Parathyroid adenoma (tissue), 2 donors: Measurements from ENCODE around the gene TFCP2L1.

Experiments used
- H2AFZ ChIP-seq: fragments of 300-600 bp; sonication (generic); one replicate; pipeline ENCODE4 v1.7.0; 2017; ENCODE audit warnings: antibody characterized with exemption, mild to moderate bottlenecking
- H3K27ac ChIP-seq: fragments of 300-600 bp; sonication (generic); one replicate; pipeline ENCODE4 v1.7.0; 2017
- H3K27me3 ChIP-seq: fragments of 300-600 bp; sonication (generic); one replicate; pipeline ENCODE4 v1.7.0; 2017; ENCODE audit warnings: low read length; ENCODE audit not compliant: control insufficient read depth, insufficient read depth
- H3K36me3 ChIP-seq: fragments of 300-600 bp; sonication (generic); one replicate; pipeline ENCODE4 v1.7.0; 2017; ENCODE audit warnings: low read length; ENCODE audit not compliant: control insufficient read depth, insufficient read depth
- H3K4me1 ChIP-seq: fragments of 300-600 bp; sonication (generic); one replicate; pipeline ENCODE4 v1.7.0; 2017; ENCODE audit warnings: control low read depth
- H3K4me2 ChIP-seq: fragments of 300-600 bp; sonication (generic); one replicate; pipeline ENCODE4 v1.7.0; 2017; ENCODE audit warnings: low read length
- H3K4me3 ChIP-seq: fragments of 300-600 bp; sonication (generic); one replicate; pipeline ENCODE4 v1.7.0; 2017; ENCODE audit warnings: low read depth, low read length
- H3K79me2 ChIP-seq: fragments of 300-600 bp; sonication (generic); one replicate; pipeline ENCODE4 v1.7.0; 2017; ENCODE audit warnings: control low read depth
- H3K9ac ChIP-seq: fragments of 300-600 bp; sonication (generic); one replicate; pipeline ENCODE4 v1.7.0; 2017; ENCODE audit warnings: mild to moderate bottlenecking
- H3K9me3 ChIP-seq: fragments of 300-600 bp; sonication (generic); one replicate; pipeline ENCODE4 v1.7.0; 2017; ENCODE audit warnings: low read length; ENCODE audit not compliant: control insufficient read depth
- TF ChIP-seq, protein P1 (sequence below): fragments of 300-600 bp; sonication (generic); IDR thresholded peaks from one replicate; pipeline ENCODE4 v1.7.0; 2017; ENCODE audit warnings: antibody characterized with exemption, mild to moderate bottlenecking
- donor health status: primary hyperparathyroidism.

Gene TFCP2L1

DNA sequence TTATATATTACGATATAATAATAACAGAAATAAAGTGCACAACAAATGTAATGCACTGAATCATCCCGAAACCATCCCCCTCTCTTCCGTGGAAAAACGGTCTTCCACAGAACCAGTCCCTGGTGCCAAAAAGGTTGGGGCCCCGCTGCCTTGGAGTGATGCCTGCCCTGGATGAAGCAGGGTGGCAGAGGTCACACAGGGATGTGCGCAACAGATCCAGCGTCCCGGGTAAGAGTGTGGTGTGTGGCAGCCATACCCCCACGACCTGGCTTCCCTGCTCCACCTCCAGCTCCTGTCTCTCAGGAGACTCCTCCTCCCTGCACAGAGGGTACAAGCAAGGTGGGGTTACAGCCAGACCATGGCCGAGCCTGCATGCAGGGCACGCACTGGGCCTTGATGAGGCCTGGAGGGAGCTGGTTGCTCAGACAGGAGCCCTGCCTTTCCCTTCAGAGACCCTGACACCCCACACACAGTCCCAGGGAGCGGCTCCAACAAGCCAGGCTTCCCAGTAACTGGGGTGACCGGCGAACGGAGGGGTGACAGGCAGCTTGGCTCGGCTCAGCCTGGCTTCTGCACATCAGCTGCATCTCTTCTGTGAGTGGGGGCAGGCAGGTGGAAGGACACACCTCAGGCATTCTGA is 41.1 kb downstream of the TFCP2L1 start:
- TF ChIP-seq, protein P1, sequence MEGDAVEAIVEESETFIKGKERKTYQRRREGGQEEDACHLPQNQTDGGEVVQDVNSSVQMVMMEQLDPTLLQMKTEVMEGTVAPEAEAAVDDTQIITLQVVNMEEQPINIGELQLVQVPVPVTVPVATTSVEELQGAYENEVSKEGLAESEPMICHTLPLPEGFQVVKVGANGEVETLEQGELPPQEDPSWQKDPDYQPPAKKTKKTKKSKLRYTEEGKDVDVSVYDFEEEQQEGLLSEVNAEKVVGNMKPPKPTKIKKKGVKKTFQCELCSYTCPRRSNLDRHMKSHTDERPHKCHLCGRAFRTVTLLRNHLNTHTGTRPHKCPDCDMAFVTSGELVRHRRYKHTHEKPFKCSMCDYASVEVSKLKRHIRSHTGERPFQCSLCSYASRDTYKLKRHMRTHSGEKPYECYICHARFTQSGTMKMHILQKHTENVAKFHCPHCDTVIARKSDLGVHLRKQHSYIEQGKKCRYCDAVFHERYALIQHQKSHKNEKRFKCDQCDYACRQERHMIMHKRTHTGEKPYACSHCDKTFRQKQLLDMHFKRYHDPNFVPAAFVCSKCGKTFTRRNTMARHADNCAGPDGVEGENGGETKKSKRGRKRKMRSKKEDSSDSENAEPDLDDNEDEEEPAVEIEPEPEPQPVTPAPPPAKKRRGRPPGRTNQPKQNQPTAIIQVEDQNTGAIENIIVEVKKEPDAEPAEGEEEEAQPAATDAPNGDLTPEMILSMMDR = no peak
- H3K79me2 ChIP-seq = no peaks in the 10 kb centered on the region
- no peak overlapping the region for H3K4me3 ChIP-seq
- H2AFZ ChIP-seq = no peak overlapping the region
- no peaks in the 10 kb centered on the region for H3K4me1 ChIP-seq
- H3K9ac ChIP-seq = no peak overlapping the region
- no peak overlapping the region for H3K4me2 ChIP-seq
- H3K9me3 ChIP-seq = no peaks in the 10 kb centered on the region
- H3K36me3 ChIP-seq = no peaks in the 10 kb centered on the region
- no peak overlapping the region for H3K27ac ChIP-seq
- no peaks in the 10 kb centered on the region for H3K27me3 ChIP-seq

DNA sequence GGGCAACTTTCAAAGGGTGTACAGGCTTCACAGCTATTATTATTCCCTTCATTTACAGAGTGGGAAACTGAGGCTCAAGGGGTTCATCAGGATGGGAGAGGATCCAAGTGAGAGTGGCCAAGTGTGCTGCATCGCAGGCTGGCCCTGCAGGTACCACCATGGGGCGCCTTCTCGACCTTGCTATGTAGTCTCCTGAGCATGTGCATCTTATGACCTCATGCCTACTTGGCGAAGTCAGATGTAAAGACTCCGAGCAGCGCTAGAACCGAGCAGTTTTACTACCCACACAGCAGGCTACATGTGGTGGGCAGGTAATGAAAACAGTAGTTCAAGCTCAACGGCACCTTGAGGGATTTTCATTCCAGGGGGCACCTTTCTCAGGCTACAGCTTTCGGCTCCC is 42.0 kb downstream of the TFCP2L1 start:
- no peak overlapping the region for H2AFZ ChIP-seq
- TF ChIP-seq, protein P1 = no peak
- H3K9ac ChIP-seq = no peak overlapping the region
- H3K36me3 ChIP-seq = no peaks in the 10 kb centered on the region
- no peaks in the 10 kb centered on the region for H3K9me3 ChIP-seq
- H3K4me2 ChIP-seq = no peak overlapping the region
- H3K4me1 ChIP-seq = no peaks in the 10 kb centered on the region
- H3K79me2 ChIP-seq = no peaks in the 10 kb centered on the region
- no peak overlapping the region for H3K27ac ChIP-seq
- no peak overlapping the region for H3K4me3 ChIP-seq
- no peaks in the 10 kb centered on the region for H3K27me3 ChIP-seq

DNA sequence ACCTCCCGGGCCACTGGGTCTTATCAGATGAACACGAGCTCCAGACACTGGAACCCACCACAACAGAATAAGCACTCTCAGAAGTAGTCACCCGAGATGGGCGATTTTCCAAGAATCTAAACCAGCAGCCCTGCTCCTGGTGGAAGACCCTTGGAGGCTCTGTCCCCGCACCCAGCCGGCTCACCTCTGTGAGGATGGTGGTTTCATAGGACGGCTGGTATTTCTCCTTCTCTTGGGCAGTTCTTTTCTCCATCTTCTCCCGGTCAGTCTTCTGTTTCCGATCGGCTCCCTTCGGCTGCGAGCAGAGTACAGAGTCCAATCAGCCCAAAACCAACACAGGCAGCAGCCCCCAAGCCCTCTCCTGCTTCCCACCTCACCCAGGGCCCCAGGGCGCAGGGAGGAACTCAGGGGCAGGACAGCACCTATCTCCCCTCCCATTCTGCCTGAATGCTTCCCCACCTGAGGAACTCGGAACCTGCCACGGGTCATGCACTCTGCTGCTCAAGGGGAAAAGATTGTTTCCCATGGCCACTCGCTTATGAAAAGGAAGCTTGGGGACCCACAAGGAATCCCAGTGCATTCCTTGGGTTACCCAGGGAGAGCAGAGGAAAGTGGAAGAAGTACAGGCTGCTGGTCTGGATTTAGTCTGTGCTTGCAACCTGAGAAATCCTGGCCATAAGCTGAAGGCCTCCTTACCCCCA is 42.7 kb downstream of the TFCP2L1 start:
- Histone ChIP-seq H3K79me2 (no peaks in the 10 kb centered on the region), H2AFZ (no peak overlapping the region), H3K9me3 (no peaks in the 10 kb centered on the region), H3K4me1 (no peaks in the 10 kb centered on the region), H3K4me3 (no peak overlapping the region), H3K4me2 (no peak overlapping the region), H3K27ac (no peak overlapping the region), H3K27me3 (no peaks in the 10 kb centered on the region), H3K9ac (no peak overlapping the region), H3K36me3 (no peaks in the 10 kb centered on the region)
- TF ChIP-seq, protein P1 = no peak

DNA sequence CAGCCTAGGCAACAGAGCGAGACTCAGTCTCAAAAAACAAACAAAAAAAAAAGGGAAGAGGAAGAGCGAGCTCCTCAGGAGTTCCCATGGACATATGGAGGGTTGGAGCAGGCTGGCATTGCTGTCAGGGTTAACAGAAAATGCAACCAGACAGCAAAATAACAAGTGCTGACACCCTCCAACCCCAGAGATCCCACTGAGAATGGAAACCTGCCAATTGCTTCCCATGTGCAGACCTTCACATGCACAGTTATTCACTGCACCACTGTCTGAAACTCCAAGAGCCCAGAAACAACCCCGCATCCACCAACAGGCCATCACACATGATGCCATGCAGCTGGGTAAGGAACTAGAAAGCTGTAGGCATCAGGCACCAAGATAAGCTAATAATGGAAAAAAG is 43.5 kb downstream of the TFCP2L1 start:
- H3K9me3 ChIP-seq = no peaks in the 10 kb centered on the region
- H3K27me3 ChIP-seq = no peaks in the 10 kb centered on the region
- H3K4me1 ChIP-seq = no peaks in the 10 kb centered on the region
- H3K79me2 ChIP-seq = no peaks in the 10 kb centered on the region
- no peak overlapping the region for H3K4me3 ChIP-seq
- no peak overlapping the region for H2AFZ ChIP-seq
- H3K27ac ChIP-seq = no peak overlapping the region
- no peak overlapping the region for H3K4me2 ChIP-seq
- H3K9ac ChIP-seq = no peak overlapping the region
- no peaks in the 10 kb centered on the region for H3K36me3 ChIP-seq
- TF ChIP-seq, protein P1 = no peak

DNA sequence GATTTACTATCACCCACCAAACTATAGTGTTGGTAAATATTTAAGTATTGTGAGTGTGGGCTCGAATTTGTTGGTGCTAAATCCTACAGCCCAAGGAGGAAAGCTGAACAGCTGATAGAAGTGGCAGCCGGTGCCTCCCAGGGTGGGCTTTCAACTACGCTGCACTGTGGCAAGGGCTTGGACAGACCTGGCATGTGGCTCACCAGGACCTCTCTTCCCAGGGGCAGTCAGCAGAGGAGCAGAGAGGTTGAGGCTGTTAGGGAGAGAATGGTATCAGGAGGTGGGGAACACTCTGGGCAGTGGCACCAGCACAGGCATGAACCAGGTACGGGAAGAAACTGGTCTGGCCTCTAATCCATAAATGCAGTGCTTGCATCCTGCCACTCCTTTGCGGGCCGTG is 44.6 kb downstream of the TFCP2L1 start:
- Histone ChIP-seq H3K79me2 (no peaks in the 10 kb centered on the region), H3K4me3 (no peak overlapping the region), H3K27me3 (no peaks in the 10 kb centered on the region), H3K9ac (no peak overlapping the region), H3K4me1 (no peaks in the 10 kb centered on the region), H2AFZ (no peak overlapping the region), H3K4me2 (no peak overlapping the region), H3K27ac (no peak overlapping the region), H3K36me3 (no peaks in the 10 kb centered on the region), H3K9me3 (no peaks in the 10 kb centered on the region)
- TF ChIP-seq, protein P1 = no peak
